CD4-positive, alpha-beta T cell treated with Interleukin-17A for 4 hours (primary cell): ENCODE results near the gene STIM1.

Experiments used
- DNase-seq: peaks from one replicate; pipeline ENCODE4 v3.0.0-alpha.2; 2020; ENCODE audit warnings: mixed read lengths

The STIM1 gene

GRCh38 chr11:3856856-3857553 is 1.5 kb downstream of the STIM1 start:
- DNase-seq, result no peak

GRCh38 chr11:3857628-3858027 is 2.2 kb downstream of the STIM1 start:
- DNase-seq, result no peak

GRCh38 chr11:3859373-3859881 is 4.0 kb downstream of the STIM1 start:
- peak; percentile 34 for DNase-seq

GRCh38 chr11:3860375-3860774 is 4.9 kb downstream of the STIM1 start:
- DNase-seq, result peak; percentile 67

GRCh38 chr11:3860898-3861393 is 5.5 kb downstream of the STIM1 start:
- peak; percentile 52 for DNase-seq

GRCh38 chr11:3861683-3862082 is 6.2 kb downstream of the STIM1 start:
- DNase-seq, result peak; percentile 45

- peak; percentile 32 for DNase-seq
These were observed 10.1 kb downstream of the STIM1 start for GRCh38 chr11:3865388-3866193.

- no peak for DNase-seq
These were observed 10.7 kb downstream of the STIM1 start for GRCh38 chr11:3866206-3866605.

GRCh38 chr11:3866836-3867208 is 11.4 kb downstream of the STIM1 start:
- DNase-seq, result no peak

- peak; percentile 37 for DNase-seq
These were observed 12.0 kb downstream of the STIM1 start for GRCh38 chr11:3867209-3868091.

- no peak for DNase-seq
These were observed 18.4 kb downstream of the STIM1 start for GRCh38 chr11:3873712-3874349.

- DNase-seq, result no peak
These were observed 21.1 kb downstream of the STIM1 start for GRCh38 chr11:3876613-3877012.

- no peak for DNase-seq
These were observed 22.1 kb downstream of the STIM1 start for GRCh38 chr11:3877364-3878257.

- no peak for DNase-seq
These were observed 22.8 kb downstream of the STIM1 start for GRCh38 chr11:3878258-3878584.

GRCh38 chr11:3879216-3879966 is 23.9 kb downstream of the STIM1 start:
- no peak for DNase-seq

GRCh38 chr11:3879967-3880542 is 24.6 kb downstream of the STIM1 start:
- no peak for DNase-seq

GRCh38 chr11:3880724-3881123 is 25.3 kb downstream of the STIM1 start:
- DNase-seq, result no peak

GRCh38 chr11:3882655-3883054 is 27.2 kb downstream of the STIM1 start:
- DNase-seq, result no peak

- DNase-seq, result no peak
These were observed 30.4 kb downstream of the STIM1 start for GRCh38 chr11:3885855-3886254.

- DNase-seq, result no peak
These were observed 31.5 kb downstream of the STIM1 start for GRCh38 chr11:3886985-3887384.
